PC-3 (cell line): ENCODE results near the gene RALGDS. TPM values are rescaled to one million over a fixed set of nuclear protein-coding genes. Genes with fewer than 3 reads are reported as not detected.
"Not testable (repeated sequence)": the region's sequence is repeated elsewhere in the genome, so short reads cannot be mapped to it uniquely, and the experiment has no call there.

Experiments
- ATAC-seq: fragments of 200-7000 bp; cut with Tn5 transposase; 2 replicates; pipeline ENCODE4 v1.9.1; 2020; ENCODE audit warnings: mild to moderate bottlenecking, moderate library complexity
- BruUV-seq: library from RNA; stranded (reverse); fragments of 400-500 nt; replicated peaks from 2 replicates; lab custom pipeline; 2021; lab: Mats Ljungman, UMichigan
- CTCF ChIA-PET: fragments of 300-600 bp; sonication (Branson Sonifier 250); formaldehyde crosslinking; loops from one replicate; lab custom pipeline; 2022; ENCODE audit warnings: antibody characterized with exemption; lab: Charles Lee
- POLR2A ChIA-PET: fragments of 300-600 bp; sonication (Branson Sonifier 250); formaldehyde crosslinking; loops from one replicate; lab custom pipeline; 2022; ENCODE audit warnings: antibody characterized with exemption; ENCODE audit not compliant: unreplicated experiment; lab: Charles Lee
- DNase-seq: peaks from one replicate; pipeline ENCODE4 v3.0.0-alpha.2; 2015
- H2AFZ ChIP-seq: fragments of 300-600 bp; sonication (generic); 2 replicates; pipeline ENCODE4 v1.6.0; 2016; ENCODE audit warnings: antibody characterized with exemption, low read length
- H3F3A ChIP-seq: fragments of 300-600 bp; sonication (generic); one replicate; pipeline ENCODE4 v1.6.0; 2017; ENCODE audit warnings: antibody characterized with exemption, low read length, control low read depth, mild to moderate bottlenecking; ENCODE audit not compliant: unreplicated experiment
- H3K27ac ChIP-seq: fragments of 300-600 bp; sonication (generic); 2 replicates; pipeline ENCODE4 v1.5.1; 2016; ENCODE audit warnings: mild to moderate bottlenecking, low read length
- H3K27me3 ChIP-seq: fragments of 300-600 bp; sonication (generic); 2 replicates; pipeline ENCODE4 v1.6.1; 2016; ENCODE audit warnings: low read length, mixed read lengths
- H3K36me3 ChIP-seq: fragments of 300-600 bp; sonication (generic); 2 replicates; pipeline ENCODE4 v1.6.1; 2016; ENCODE audit warnings: low read depth, mixed run types, low read length, mixed read lengths
- H3K4me1 ChIP-seq: fragments of 300-600 bp; sonication (generic); 2 replicates; pipeline ENCODE4 v1.5.1; 2016; ENCODE audit warnings: low read length; ENCODE audit not compliant: insufficient read depth
- H3K4me2 ChIP-seq: fragments of 300-600 bp; sonication (generic); 2 replicates; pipeline ENCODE4 v1.6.0; 2016; ENCODE audit warnings: low read length
- H3K4me3 ChIP-seq: fragments of 300-600 bp; sonication (generic); 2 replicates; pipeline ENCODE4 v1.5.1; 2016; ENCODE audit warnings: mild to moderate bottlenecking, low read length, mixed read lengths
- H3K79me2 ChIP-seq: fragments of 300-600 bp; sonication (generic); 2 replicates; pipeline ENCODE4 v1.6.1; 2017; ENCODE audit warnings: low read length, mixed read lengths
- H3K9ac ChIP-seq: fragments of 300-600 bp; sonication (generic); 2 replicates; pipeline ENCODE4 v1.6.0; 2016; ENCODE audit warnings: mild to moderate bottlenecking, low read length
- H3K9me2 ChIP-seq: fragments of 300-600 bp; sonication (generic); replicated peaks from 2 replicates; pipeline ENCODE4 v1.6.1; 2016; ENCODE audit warnings: mixed run types, low read length, mixed read lengths
- H3K9me3 ChIP-seq: fragments of 300-600 bp; sonication (generic); 2 replicates; pipeline ENCODE4 v1.6.1; 2016; ENCODE audit warnings: low read length, mixed read lengths
- H4K20me1 ChIP-seq: fragments of 300-600 bp; sonication (generic); 2 replicates; pipeline ENCODE4 v1.6.1; 2016; ENCODE audit warnings: low read length, mixed read lengths
- CTCF ChIP-seq: fragments of 300-600 bp; sonication (generic); conservative IDR thresholded peaks from 2 replicates; pipeline ENCODE4 v1.5.1; 2017; ENCODE audit warnings: antibody characterized with exemption, low read depth, mild to moderate bottlenecking, low read length
- EZH2 ChIP-seq: fragments of 300-600 bp; sonication (generic); IDR thresholded peaks from one replicate; pipeline ENCODE4 v1.6.1; 2017; ENCODE audit warnings: antibody characterized with exemption, mild to moderate bottlenecking, low read length; ENCODE audit not compliant: unreplicated experiment
- EZH2phosphoT487 ChIP-seq: fragments of 300-600 bp; sonication (generic); IDR thresholded peaks from 2 replicates; pipeline ENCODE4 v1.6.1; 2018; ENCODE audit warnings: mild to moderate bottlenecking, antibody characterized with exemption, low read length, borderline replicate concordance
- intact Hi-C: fragments of 100-400 bp; cut with micrococcal nuclease; formaldehyde crosslinking; loops from 2 replicates; pipeline ENCODE4 v1.9.0; 2023
- total RNA-seq: library from RNA; depleted of rRNA; stranded (reverse); fragments of >200 nt; gene quantifications from 2 replicates; pipeline ENCODE4 v1.2.3, GENCODE V29; 2014

Gene RALGDS
- total RNA-seq, 1 experiment from 2014 or later, result 32.2 TPM

GRCh38 chr9:133071484-133072150 is 49.4 kb downstream of the RALGDS start:
- BruUV-seq, result no TSS peak
- no peak for ATAC-seq
- POLR2A ChIA-PET, result no interaction called here

GRCh38 chr9:133070985-133071384 is 50.1 kb downstream of the RALGDS start:
- intact Hi-C loops, H2AFZ ChIP-seq, H3F3A ChIP-seq, H3K9me2 ChIP-seq, H3K9me3 ChIP-seq, DNase-seq, ATAC-seq, H3K4me3 ChIP-seq, H3K36me3 ChIP-seq, POLR2A ChIA-PET, H3K27me3 ChIP-seq, CTCF ChIA-PET, BruUV-seq, H3K27ac ChIP-seq, H3K9ac ChIP-seq, H3K79me2 ChIP-seq, H4K20me1 ChIP-seq, H3K4me2 ChIP-seq, H3K4me1 ChIP-seq: not testable (repeated sequence)

More at GRCh38 chr9:133071484-133072150, 49.4 kb downstream of the RALGDS start:
- Histone ChIP-seq H3K79me2 (no peaks in the 10 kb centered on the region), H2AFZ (no peak overlapping the region), H3K36me3 (no peaks in the 10 kb centered on the region), H3K9me2 (no peaks in the 10 kb centered on the region), H3K4me2 (no peak overlapping the region), H3F3A (no peaks in the 10 kb centered on the region), H3K4me1 (no peaks in the 10 kb centered on the region), H3K4me3 (no peak overlapping the region), H3K9ac (no peak overlapping the region), H3K9me3 (no peaks in the 10 kb centered on the region), H3K27me3 (no peaks in the 10 kb centered on the region), H3K27ac (no peak overlapping the region), H4K20me1 (no peaks in the 10 kb centered on the region)
- DNase-seq, result no peak
- CTCF ChIA-PET, result no interaction called here
- no peak for TF ChIP-seq CTCF
- no peak for TF ChIP-seq EZH2
- no peak for TF ChIP-seq EZH2phosphoT487
- intact Hi-C loops, result no loop called here

GRCh38 chr9:133070500-133070961 is 50.5 kb downstream of the RALGDS start:
- H3K9me3 ChIP-seq, BruUV-seq, CTCF ChIA-PET, H2AFZ ChIP-seq, POLR2A ChIA-PET, H3F3A ChIP-seq, H3K4me2 ChIP-seq, H4K20me1 ChIP-seq, H3K9ac ChIP-seq, H3K4me3 ChIP-seq, H3K79me2 ChIP-seq, H3K27ac ChIP-seq, H3K9me2 ChIP-seq, H3K4me1 ChIP-seq, intact Hi-C loops, H3K36me3 ChIP-seq, DNase-seq, ATAC-seq, H3K27me3 ChIP-seq: not testable (repeated sequence)

GRCh38 chr9:133068431-133068830 is 52.6 kb downstream of the RALGDS start:
- H3K4me2 ChIP-seq, POLR2A ChIA-PET, BruUV-seq, ATAC-seq, H3K4me3 ChIP-seq, H3K27ac ChIP-seq, H3F3A ChIP-seq, DNase-seq, CTCF ChIA-PET, H2AFZ ChIP-seq, H3K27me3 ChIP-seq, H3K36me3 ChIP-seq, H3K79me2 ChIP-seq, intact Hi-C loops, H3K4me1 ChIP-seq, H3K9ac ChIP-seq, H4K20me1 ChIP-seq, H3K9me2 ChIP-seq, H3K9me3 ChIP-seq: not testable (repeated sequence)
